Parathyroid adenoma (tissue), 2 donors: ENCODE measurements around the gene KCNQ1.

Experiments used
- H2AFZ ChIP-seq: fragments of 300-600 bp; sonication (generic); one replicate; pipeline ENCODE4 v1.7.0; 2017; ENCODE audit warnings: antibody characterized with exemption, mild to moderate bottlenecking
- H3K27ac ChIP-seq: fragments of 300-600 bp; sonication (generic); one replicate; pipeline ENCODE4 v1.7.0; 2017
- H3K27me3 ChIP-seq: fragments of 300-600 bp; sonication (generic); one replicate; pipeline ENCODE4 v1.7.0; 2017; ENCODE audit warnings: low read length; ENCODE audit not compliant: control insufficient read depth, insufficient read depth
- H3K36me3 ChIP-seq: fragments of 300-600 bp; sonication (generic); one replicate; pipeline ENCODE4 v1.7.0; 2017; ENCODE audit warnings: low read length; ENCODE audit not compliant: control insufficient read depth, insufficient read depth
- H3K4me1 ChIP-seq: fragments of 300-600 bp; sonication (generic); one replicate; pipeline ENCODE4 v1.7.0; 2017; ENCODE audit warnings: control low read depth
- H3K4me2 ChIP-seq: fragments of 300-600 bp; sonication (generic); one replicate; pipeline ENCODE4 v1.7.0; 2017; ENCODE audit warnings: low read length
- H3K4me3 ChIP-seq: fragments of 300-600 bp; sonication (generic); one replicate; pipeline ENCODE4 v1.7.0; 2017; ENCODE audit warnings: low read depth, low read length
- H3K79me2 ChIP-seq: fragments of 300-600 bp; sonication (generic); one replicate; pipeline ENCODE4 v1.7.0; 2017; ENCODE audit warnings: control low read depth
- H3K9ac ChIP-seq: fragments of 300-600 bp; sonication (generic); one replicate; pipeline ENCODE4 v1.7.0; 2017; ENCODE audit warnings: mild to moderate bottlenecking
- H3K9me3 ChIP-seq: fragments of 300-600 bp; sonication (generic); one replicate; pipeline ENCODE4 v1.7.0; 2017; ENCODE audit warnings: low read length; ENCODE audit not compliant: control insufficient read depth
- CTCF ChIP-seq: fragments of 300-600 bp; sonication (generic); IDR thresholded peaks from one replicate; pipeline ENCODE4 v1.7.0; 2017; ENCODE audit warnings: antibody characterized with exemption, mild to moderate bottlenecking
- donor health status: primary hyperparathyroidism.

KCNQ1 gene

GRCh38 chr11:2663915-2664314 lies 219.1 kb downstream of the KCNQ1 start:
- no peaks in the 10 kb centered on the region for H3K9me3 ChIP-seq
- no peak overlapping the region for H2AFZ ChIP-seq
- H3K4me1 ChIP-seq, result no peaks in the 10 kb centered on the region
- TF ChIP-seq CTCF, result no peak
- no peaks in the 10 kb centered on the region for H3K27me3 ChIP-seq
- H3K79me2 ChIP-seq, result no peaks in the 10 kb centered on the region
- no peaks in the 10 kb centered on the region for H3K36me3 ChIP-seq
- no peak overlapping the region for H3K9ac ChIP-seq
- no peak overlapping the region for H3K27ac ChIP-seq
- no peak overlapping the region for H3K4me3 ChIP-seq
- H3K4me2 ChIP-seq, result no peak overlapping the region

GRCh38 chr11:2664376-2664775 lies 219.6 kb downstream of the KCNQ1 start:
- Histone ChIP-seq H3K9me3 (no peaks in the 10 kb centered on the region), H3K4me2 (no peak overlapping the region), H3K4me1 (no peaks in the 10 kb centered on the region), H3K27ac (no peak overlapping the region), H3K27me3 (no peaks in the 10 kb centered on the region), H3K9ac (no peak overlapping the region), H3K4me3 (no peak overlapping the region), H2AFZ (no peak overlapping the region), H3K36me3 (no peaks in the 10 kb centered on the region), H3K79me2 (no peaks in the 10 kb centered on the region)
- no peak for TF ChIP-seq CTCF

GRCh38 chr11:2664791-2665525 lies 220.2 kb downstream of the KCNQ1 start:
- H3K4me1 ChIP-seq, result no peaks in the 10 kb centered on the region
- TF ChIP-seq CTCF, result no peak
- H3K27me3 ChIP-seq, result no peaks in the 10 kb centered on the region
- no peak overlapping the region for H2AFZ ChIP-seq
- H3K79me2 ChIP-seq, result no peaks in the 10 kb centered on the region
- no peak overlapping the region for H3K4me3 ChIP-seq
- no peaks in the 10 kb centered on the region for H3K9me3 ChIP-seq
- H3K36me3 ChIP-seq, result no peaks in the 10 kb centered on the region
- H3K4me2 ChIP-seq, result no peak overlapping the region
- no peak overlapping the region for H3K27ac ChIP-seq
- H3K9ac ChIP-seq, result no peak overlapping the region

GRCh38 chr11:2665526-2666400 lies 221.0 kb downstream of the KCNQ1 start:
- Histone ChIP-seq H3K4me2 (no peak overlapping the region), H3K79me2 (no peaks in the 10 kb centered on the region), H3K27ac (no peak overlapping the region), H3K4me1 (no peaks in the 10 kb centered on the region), H3K4me3 (no peak overlapping the region), H2AFZ (no peak overlapping the region), H3K9me3 (no peaks in the 10 kb centered on the region), H3K27me3 (no peaks in the 10 kb centered on the region), H3K9ac (no peak overlapping the region), H3K36me3 (no peaks in the 10 kb centered on the region)
- no peak for TF ChIP-seq CTCF
